ENCODE data around the gene SPEN.
"Not testable (repeated sequence)": the region's sequence is repeated elsewhere in the genome, so short reads cannot be mapped to it uniquely, and the experiment has no call there.

SPEN gene

GRCh38 chr1:15916916-15917315 lies 69.4 kb downstream of the SPEN start:
- H3K36me3 ChIP-seq (ENCODE audit: insufficient read depth, low read length) = peaks cover 77% of the 10 kb centered on the region

GRCh38 chr1:15918962-15919715 lies 71.6 kb downstream of the SPEN start:
- no peak; the same call in 1 of the 2 replicates for TF ChIP-seq POLR2AphosphoS5 (IDR thresholded peaks at IDR 0.05; ENCODE audit: borderline replicate concordance, low read depth, low read length)
- no peak for TF ChIP-seq FOXP2 (optimal IDR thresholded peaks at IDR 0.05; ENCODE audit: control extremely low read depth, extremely low read length, insufficient read depth)
- TF ChIP-seq EZH2 (IDR thresholded peaks at IDR 0.05) = no peak
- H3K36me3 ChIP-seq (ENCODE audit: insufficient read depth, low read length) = peaks cover 75% of the 10 kb centered on the region
- H3K27ac ChIP-seq = peak overlapping the region; percentile 91
- DNase-seq (ENCODE audit: low read depth, low spot score) = peak; percentile 83
- peak overlapping the region; percentile 58 for H3K4me3 ChIP-seq
- no peak overlapping the region for H3K9ac ChIP-seq (ENCODE audit: insufficient read length)
- no peaks in the 10 kb centered on the region; the same call in 1 of the 2 replicates for H3K9me3 ChIP-seq (ENCODE audit: low read depth, low read length)

More at GRCh38 chr1:15916916-15917315, 69.4 kb downstream of the SPEN start:
- no peak overlapping the region for H3K4me3 ChIP-seq
- DNase-seq (ENCODE audit: low read depth, low spot score) = no peak
- H3K9ac ChIP-seq (ENCODE audit: insufficient read length) = no peak overlapping the region
- peak overlapping the region; percentile 11; the same call in 1 of the 2 replicates for H3K27ac ChIP-seq
- H3K9me3 ChIP-seq (ENCODE audit: low read depth, low read length) = no peaks in the 10 kb centered on the region; the same call in 1 of the 2 replicates
- TF ChIP-seq FOXP2 (optimal IDR thresholded peaks at IDR 0.05; ENCODE audit: control extremely low read depth, extremely low read length, insufficient read depth) (no peak), EZH2 (IDR thresholded peaks at IDR 0.05) (no peak), POLR2AphosphoS5 (IDR thresholded peaks at IDR 0.05; ENCODE audit: borderline replicate concordance, low read depth, low read length) (no peak)

- no peak overlapping the region for H3K27ac ChIP-seq
- H3K36me3 ChIP-seq (ENCODE audit: insufficient read depth, low read length) = peaks cover 78% of the 10 kb centered on the region
- no peaks in the 10 kb centered on the region for H3K9me3 ChIP-seq (ENCODE audit: low read depth, low read length)
- H3K9ac ChIP-seq (ENCODE audit: insufficient read length) = no peak overlapping the region
- no peak for DNase-seq (ENCODE audit: low read depth, low spot score)
- TF ChIP-seq EZH2 (IDR thresholded peaks at IDR 0.05) = no peak
- TF ChIP-seq POLR2AphosphoS5 (IDR thresholded peaks at IDR 0.05; ENCODE audit: borderline replicate concordance, low read depth, low read length) = no peak
- no peak for TF ChIP-seq FOXP2 (optimal IDR thresholded peaks at IDR 0.05; ENCODE audit: control extremely low read depth, extremely low read length, insufficient read depth)
- no peak overlapping the region for H3K4me3 ChIP-seq
These were observed 75.7 kb downstream of the SPEN start for GRCh38 chr1:15923241-15923640.

- H3K9ac ChIP-seq (ENCODE audit: insufficient read length); H3K27ac ChIP-seq; H3K4me3 ChIP-seq; H3K9me3 ChIP-seq (ENCODE audit: low read depth, low read length); DNase-seq (ENCODE audit: low read depth, low spot score): not testable (repeated sequence)
- H3K36me3 ChIP-seq (ENCODE audit: insufficient read depth, low read length) = peaks cover 92% of the 10 kb centered on the region
These were observed 78.9 kb downstream of the SPEN start for GRCh38 chr1:15926448-15926847.

GRCh38 chr1:15928971-15929965 lies 81.8 kb downstream of the SPEN start:
- TF ChIP-seq FOXP2 (optimal IDR thresholded peaks at IDR 0.05; ENCODE audit: control extremely low read depth, extremely low read length, insufficient read depth) (no peak), POLR2AphosphoS5 (IDR thresholded peaks at IDR 0.05; ENCODE audit: borderline replicate concordance, low read depth, low read length) (no peak), EZH2 (IDR thresholded peaks at IDR 0.05) (no peak)
- Histone ChIP-seq H3K4me3 (no peak overlapping the region), H3K9ac (ENCODE audit: insufficient read length) (no peak overlapping the region), H3K27ac (no peak overlapping the region), H3K9me3 (ENCODE audit: low read depth, low read length) (no peaks in the 10 kb centered on the region), H3K36me3 (ENCODE audit: insufficient read depth, low read length) (peaks cover 95% of the 10 kb centered on the region)
- no peak for DNase-seq (ENCODE audit: low read depth, low spot score)

GRCh38 chr1:15931401-15931800 lies 83.9 kb downstream of the SPEN start:
- H3K4me3 ChIP-seq = no peak overlapping the region
- peaks cover 96% of the 10 kb centered on the region for H3K36me3 ChIP-seq (ENCODE audit: insufficient read depth, low read length)
- no peak for DNase-seq (ENCODE audit: low read depth, low spot score)
- no peak overlapping the region for H3K27ac ChIP-seq
- H3K9ac ChIP-seq (ENCODE audit: insufficient read length) = no peak overlapping the region
- no peaks in the 10 kb centered on the region for H3K9me3 ChIP-seq (ENCODE audit: low read depth, low read length)
- TF ChIP-seq EZH2 (IDR thresholded peaks at IDR 0.05) (no peak), POLR2AphosphoS5 (IDR thresholded peaks at IDR 0.05; ENCODE audit: borderline replicate concordance, low read depth, low read length) (no peak), FOXP2 (optimal IDR thresholded peaks at IDR 0.05; ENCODE audit: control extremely low read depth, extremely low read length, insufficient read depth) (no peak)

GRCh38 chr1:15931884-15932283 lies 84.4 kb downstream of the SPEN start:
- no peak for DNase-seq (ENCODE audit: low read depth, low spot score)
- no peak overlapping the region for H3K4me3 ChIP-seq
- H3K27ac ChIP-seq = no peak overlapping the region
- H3K9me3 ChIP-seq (ENCODE audit: low read depth, low read length) = no peaks in the 10 kb centered on the region
- TF ChIP-seq POLR2AphosphoS5 (IDR thresholded peaks at IDR 0.05; ENCODE audit: borderline replicate concordance, low read depth, low read length) (no peak), FOXP2 (optimal IDR thresholded peaks at IDR 0.05; ENCODE audit: control extremely low read depth, extremely low read length, insufficient read depth) (no peak), EZH2 (IDR thresholded peaks at IDR 0.05) (no peak)
- no peak overlapping the region for H3K9ac ChIP-seq (ENCODE audit: insufficient read length)
- H3K36me3 ChIP-seq (ENCODE audit: insufficient read depth, low read length) = peaks cover 96% of the 10 kb centered on the region

GRCh38 chr1:15932612-15933011 lies 85.1 kb downstream of the SPEN start:
- Histone ChIP-seq H3K4me3 (no peak overlapping the region), H3K9ac (ENCODE audit: insufficient read length) (no peak overlapping the region), H3K9me3 (ENCODE audit: low read depth, low read length) (no peaks in the 10 kb centered on the region), H3K36me3 (ENCODE audit: insufficient read depth, low read length) (peaks cover 97% of the 10 kb centered on the region), H3K27ac (no peak overlapping the region)
- TF ChIP-seq EZH2 (IDR thresholded peaks at IDR 0.05) (no peak), FOXP2 (optimal IDR thresholded peaks at IDR 0.05; ENCODE audit: control extremely low read depth, extremely low read length, insufficient read depth) (no peak), POLR2AphosphoS5 (IDR thresholded peaks at IDR 0.05; ENCODE audit: borderline replicate concordance, low read depth, low read length) (no peak)
- no peak for DNase-seq (ENCODE audit: low read depth, low spot score)
